Stimulated activated CD8-positive, alpha-beta memory T cell treated with anti-CD3 and anti-CD28 coated beads, Interleukin-15, amount 100 ng/mL, for 1 hour (primary cell): Measurements from ENCODE around the gene FSD1L.
"Not testable (repeated sequence)": the region's sequence is repeated elsewhere in the genome, so short reads cannot be mapped to it uniquely, and the experiment has no call there.

Source experiments
- DNase-seq: peaks from one replicate; pipeline ENCODE4 v3.0.0-alpha.2; 2020; ENCODE audit warnings: low read depth

The FSD1L gene

DNA sequence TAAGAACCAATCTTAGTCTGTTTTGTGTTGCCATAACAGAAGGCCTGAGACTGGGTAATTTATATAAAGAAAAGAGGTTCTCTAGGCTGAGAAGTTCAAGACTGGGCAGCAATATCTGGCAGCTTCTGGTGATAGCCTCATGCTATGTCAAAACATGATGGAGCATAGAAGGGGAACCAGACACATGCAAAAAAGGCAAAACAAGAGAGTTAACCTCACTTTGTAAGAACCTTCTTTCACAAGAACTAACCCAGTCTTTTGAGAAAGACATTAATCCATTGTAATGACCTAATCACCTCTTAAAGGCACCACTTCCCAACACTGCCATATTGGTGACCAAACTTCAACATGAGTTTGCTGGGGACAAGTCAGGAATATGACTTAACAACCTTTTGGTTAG is 37.3 kb downstream of the FSD1L start:
- DNase-seq: no peak

DNA sequence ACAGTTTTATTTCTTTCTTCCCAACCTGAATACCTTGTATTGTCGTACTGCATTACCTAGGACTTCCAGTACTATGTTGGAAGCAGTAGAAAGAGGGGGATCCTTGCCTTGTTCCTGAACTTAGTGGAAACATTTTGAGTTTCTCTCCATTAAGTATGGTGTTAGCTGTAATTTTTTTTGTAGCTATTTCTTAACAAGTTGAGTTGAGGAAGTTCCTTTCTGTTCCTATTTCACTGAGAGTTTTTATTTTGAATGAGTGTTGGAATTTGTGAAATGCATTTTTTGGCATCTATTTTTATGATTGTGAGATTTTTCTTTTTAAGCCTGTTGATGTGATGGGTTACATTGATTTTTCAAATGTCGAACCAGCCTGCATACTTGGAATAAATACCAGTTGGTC is 49.0 kb downstream of the FSD1L start:
- no peak for DNase-seq

DNA sequence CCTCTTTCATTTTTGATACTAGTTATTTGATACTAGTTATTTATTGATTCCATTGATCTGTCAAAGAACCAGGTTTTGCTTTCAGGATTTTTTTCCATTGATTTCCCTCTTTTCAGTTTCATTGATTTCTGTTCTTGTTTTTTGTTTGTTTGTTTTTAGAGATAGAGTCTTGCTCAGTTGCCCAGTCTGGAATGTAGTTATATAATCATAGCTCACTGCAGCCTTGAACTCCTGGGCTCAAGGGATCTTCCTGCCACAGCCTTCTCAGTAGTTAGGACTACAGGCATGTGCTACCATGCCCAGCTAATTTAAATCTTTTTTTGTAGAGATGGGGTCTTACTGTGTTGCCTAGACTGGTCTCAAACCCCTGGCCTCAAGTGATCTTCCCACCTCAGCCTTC is 49.9 kb downstream of the FSD1L start:
- DNase-seq: no peak

DNA sequence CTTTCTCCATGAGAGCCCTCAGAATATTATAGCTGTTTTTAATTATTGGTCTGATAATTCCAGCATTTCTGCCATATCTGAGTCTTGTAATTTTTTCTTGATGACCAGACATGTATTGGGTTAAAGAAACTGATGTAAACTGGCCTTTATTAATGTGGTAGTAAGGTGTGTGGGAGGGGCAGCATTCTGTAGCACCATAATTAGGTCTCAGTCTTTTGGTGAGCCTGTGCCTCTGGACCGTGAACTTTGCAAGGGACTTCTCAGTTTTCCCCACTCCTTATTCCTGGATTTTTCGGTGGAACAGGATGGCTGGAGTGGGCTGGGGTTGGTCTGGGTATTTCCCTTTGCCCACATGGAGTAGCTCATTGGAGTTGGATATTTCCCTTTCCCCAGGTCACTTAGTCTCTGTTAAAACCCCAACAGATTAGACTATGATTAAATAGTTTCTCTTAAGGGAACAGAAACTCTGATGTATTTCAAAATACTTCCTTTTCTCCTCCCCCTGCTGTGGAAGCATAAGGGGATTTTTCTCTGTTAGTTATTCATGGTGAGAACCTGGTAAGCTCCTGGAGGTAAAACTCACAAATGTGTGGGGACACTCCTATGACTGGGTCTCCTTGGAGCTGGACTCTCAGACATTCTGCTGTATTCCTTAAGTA is 52.4 kb downstream of the FSD1L start:
- no peak for DNase-seq

DNA sequence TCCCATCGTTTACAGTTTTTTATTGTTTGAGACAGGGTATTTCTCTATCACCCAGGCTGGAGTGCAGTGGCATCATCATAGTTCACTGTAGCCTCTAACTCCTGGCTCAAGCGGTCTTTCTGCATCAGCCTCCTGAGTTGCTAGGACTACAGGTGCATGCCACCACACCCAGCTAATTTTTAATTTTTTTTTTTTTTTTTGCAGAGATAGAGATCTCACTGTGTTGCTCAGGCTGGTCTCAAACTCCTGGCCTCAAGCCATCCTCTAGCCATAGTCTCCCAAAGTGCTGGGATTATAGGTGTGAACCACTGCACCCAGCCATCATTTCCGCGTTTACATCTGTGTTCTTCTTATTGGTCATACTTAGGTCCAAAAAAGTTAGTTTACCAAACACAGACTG is 53.6 kb downstream of the FSD1L start:
- DNase-seq: no peak

DNA sequence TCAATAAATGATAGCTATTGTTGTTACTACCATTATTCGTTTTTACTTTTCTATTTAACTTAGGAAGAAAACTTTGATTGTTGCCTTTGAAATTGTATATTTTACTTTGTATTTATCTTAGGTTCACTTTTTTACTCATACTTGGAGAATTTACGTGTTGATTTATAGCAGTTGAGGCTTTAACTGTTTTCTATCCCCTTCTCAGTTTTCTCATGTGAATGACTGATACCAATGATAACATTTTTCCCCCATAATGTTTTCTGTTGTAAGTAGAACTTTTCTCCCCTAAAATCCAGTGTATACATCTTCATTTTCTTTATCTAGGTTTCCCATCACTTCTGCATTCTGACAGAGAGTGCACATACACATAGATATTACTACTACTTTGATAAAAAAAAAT is 54.4 kb downstream of the FSD1L start:
- no peak for DNase-seq

DNA sequence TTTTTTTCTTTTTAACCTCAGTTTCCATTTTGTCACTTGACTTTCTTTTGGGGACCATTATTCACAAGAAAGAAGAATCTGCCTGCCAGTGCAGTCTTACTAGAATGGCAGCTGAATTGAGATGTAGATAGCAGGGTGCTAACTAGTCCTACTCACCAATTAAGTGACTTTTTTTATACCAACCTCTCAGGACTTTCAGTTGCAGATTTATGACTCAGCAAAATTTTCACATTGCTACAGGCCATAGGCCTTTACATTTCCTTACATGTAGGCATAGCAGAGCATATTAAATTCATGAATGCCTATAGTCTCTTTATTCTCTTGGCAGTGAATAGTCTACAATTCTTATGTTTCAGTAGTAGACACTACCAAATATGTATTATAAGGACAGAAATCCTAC is 56.0 kb downstream of the FSD1L start:
- no peak for DNase-seq

DNA sequence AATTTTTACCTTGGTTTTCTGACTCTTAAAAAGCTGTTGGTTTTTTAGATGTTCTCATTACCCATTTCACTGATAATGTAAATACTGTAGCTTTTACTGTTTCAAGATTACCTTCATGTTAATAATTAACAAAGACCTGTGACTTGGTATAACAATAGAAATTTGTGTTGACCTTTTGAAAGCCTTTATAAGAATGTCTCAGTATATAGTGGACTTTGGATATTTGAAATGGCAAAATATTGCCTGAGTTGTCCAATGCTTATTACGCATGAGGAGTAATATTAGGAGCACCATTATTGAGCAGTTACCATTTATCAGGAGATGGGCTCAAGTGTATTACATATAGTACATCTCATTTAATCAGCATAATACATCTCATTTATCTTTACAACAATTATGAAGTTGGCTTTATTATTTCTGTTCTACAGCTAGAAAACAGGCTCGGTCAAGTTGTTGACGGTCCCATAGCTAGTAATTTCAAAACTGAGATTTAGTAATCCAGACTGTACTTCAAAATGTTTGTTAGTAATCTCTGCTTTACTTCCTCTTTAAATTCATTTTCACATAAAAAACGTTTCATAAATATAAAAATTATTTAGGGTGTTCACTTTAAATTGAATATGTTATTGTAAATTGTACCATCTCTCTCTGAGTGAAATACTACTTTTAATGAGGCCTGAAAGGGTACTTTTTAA is 59.4 kb downstream of the FSD1L start:
- DNase-seq: no peak

DNA sequence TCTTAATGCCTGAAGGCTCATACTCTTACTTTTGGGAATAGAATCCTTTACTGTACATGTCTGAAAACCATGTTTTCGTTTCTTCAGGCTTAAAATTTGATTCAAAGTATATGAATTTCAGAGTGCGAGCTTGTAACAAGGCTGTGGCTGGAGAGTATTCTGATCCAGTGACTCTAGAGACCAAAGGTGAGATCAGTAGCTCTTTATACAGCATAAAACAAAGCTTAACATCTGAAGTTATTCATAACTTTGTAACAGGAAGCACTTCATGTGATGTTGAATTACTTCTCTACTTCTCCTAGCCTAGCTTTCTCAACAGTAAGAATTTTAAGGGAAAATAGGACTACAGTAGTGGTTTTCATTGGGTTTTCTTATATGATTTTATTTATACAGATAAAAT is 60.7 kb downstream of the FSD1L start:
- DNase-seq: no peak

DNA sequence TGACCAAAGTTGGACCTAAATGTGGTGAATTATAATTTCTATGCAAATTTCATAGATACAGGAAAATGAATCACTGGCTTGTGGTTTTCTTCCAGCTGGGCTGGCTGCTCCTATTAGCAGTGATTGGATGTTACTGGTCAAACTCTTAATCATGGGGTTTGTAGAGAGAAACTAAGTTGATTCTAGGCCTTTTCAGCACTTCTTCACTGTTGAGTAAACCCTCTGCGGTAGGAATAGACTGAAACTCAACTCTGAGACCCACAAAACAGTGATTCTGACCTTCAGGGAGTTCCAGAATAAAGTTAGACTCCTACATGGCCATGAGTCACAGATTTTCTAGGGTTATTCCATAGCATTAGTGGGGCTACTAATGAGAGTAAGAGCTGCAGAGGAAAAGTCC is 62.2 kb downstream of the FSD1L start:
- DNase-seq: no peak

DNA sequence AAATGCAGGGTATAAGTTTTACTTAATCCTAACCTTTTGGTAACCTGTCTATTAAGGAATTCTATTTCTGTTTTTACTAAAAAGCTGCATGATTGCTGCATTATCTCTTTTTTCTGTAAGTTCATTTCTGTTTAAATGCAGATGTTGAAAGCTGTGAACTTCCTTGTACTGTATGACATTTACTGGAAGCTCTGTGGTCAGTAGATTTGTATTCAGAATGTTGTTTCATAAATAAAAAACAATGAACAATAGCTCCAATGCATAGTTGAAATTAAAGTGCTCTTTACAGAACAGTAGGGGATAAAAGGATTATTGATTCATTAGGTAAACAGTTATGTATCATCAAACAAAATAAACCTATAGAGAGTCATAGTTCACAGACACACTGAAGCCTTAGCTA is 63.6 kb downstream of the FSD1L start:
- no peak for DNase-seq

DNA sequence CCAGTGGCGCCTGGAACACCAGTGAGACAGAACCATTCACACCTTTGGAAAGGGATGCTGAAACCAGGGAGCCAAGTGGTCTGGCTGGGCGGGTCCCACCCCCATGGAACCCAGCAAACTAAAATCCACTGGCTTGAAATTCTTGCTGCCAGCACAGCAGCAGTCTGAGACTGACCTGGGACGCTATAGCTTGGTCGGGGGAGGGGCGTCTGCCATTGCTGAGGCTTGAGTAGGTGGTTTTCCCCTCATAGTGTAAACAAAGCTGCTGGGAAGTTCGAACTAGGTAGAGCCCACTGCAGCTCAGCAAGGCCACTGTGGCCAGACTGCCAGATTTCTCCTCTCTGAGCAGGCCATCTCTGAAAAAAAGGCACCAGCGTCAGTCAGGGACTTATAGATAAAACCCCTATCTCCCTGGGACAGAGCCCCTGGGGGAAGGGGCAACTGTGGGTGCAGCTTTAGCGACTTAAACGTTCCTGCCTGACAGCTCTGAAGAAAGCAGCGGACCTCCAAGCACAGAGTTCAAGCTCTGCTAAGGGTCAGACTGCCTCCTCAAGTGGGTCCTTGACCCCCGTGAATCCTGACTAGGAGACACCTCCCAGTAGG is 68.1 kb downstream of the FSD1L start:
- DNase-seq: no peak

DNA sequence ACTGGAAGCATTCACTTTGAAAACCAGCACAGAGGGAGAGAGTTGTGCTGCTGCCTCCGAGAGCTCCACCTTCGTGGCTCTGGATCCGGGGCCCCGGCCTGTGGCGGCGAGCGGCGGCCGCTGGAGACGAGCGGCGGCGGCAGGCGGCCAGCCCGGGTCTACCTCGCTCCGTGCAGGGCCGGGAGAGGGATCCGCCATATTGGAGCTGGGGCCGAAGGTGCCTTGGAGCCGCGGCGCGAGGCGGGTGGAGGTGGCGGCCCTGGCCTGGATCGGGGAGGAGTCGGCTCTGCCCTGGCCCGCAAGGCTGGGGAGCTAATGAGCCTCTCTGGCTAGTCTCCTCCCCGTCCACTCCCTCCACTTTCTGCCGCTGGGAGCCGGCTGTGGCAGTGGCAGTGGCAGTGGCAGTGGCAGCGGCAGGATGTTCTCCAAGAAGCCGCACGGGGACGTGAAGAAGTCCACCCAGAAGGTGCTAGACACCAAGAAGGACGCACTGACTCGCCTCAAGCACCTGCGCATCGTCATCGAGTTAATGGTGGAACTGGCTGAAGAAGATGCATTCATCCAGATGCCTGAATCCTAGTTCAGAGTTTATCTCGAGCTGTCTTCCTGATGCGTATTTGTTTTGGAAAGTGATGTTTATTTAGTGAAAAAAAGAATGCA is 72.0 kb downstream of the FSD1L start:
- DNase-seq: not testable (repeated sequence)

DNA sequence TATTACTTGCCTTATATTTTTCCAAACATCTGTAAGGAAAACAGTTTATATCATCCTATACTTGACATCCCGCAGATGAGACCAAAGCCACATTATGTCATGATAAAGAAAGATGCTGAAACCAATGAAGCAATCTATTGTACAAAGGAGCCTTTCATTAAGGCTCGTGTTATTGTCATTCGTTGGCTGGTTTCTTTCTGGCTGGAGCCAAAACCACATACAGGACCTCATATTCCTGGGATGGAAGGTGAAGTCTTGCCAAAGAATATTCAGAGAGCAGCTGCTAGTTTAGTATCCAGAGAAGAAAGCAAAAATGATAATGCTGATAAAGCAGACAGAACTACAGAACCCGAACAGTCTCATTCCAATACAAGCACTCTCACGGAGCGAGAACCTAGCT is 73.2 kb downstream of the FSD1L start:
- DNase-seq: not testable (repeated sequence)

DNA sequence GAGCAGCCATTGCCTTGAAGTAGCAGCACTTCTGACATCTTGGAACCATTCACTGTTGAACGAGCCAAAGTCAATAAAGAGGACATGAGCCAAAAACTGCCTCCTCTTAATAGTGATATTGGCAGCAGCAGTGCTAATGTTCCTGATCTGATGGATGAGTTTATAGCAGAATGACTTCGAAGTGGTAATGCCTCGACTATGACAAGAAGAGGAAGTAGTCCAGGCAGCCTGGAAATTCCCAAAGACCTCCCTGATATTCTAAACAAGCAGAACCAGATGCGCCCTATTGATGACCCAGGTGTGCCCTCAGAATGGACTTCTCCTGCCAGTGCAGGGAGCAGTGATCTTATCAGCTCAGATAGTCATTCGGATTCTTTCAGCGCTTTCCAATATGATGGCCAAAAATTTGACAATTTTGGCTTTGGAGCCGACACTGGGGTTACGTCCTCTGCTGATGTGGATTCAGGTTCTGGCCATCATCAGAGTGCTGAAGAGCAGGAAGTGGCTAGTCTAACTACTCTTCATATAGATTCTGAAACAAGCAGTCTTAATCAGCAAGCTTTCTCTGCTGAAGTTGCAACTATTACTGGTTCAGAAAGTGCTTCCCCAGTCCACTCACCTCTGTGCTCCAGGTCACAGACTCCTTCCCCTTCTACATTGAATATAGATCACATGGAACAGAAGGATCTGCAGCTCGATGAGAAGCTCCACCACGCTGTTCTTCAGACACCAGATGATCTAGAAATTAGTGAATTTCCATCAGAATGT is 75.0 kb downstream of the FSD1L start:
- not testable (repeated sequence) for DNase-seq

DNA sequence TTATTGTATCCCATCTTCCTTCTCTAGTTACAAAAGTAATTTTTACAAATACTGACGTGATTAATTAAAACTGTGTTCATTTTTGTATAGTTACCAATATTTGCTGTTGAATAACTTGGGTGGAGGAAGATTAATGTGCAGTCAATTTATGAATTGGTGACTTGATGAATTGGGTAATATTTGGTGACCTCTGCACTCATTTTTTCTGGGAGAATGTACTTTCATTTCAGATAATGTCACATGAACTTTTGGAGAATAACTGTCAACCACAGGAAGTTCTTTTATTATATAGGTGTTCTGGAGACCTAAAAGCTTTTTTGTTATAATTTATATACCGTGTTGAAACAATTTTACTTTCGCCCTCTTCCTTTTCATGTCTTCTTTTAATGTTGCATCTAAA is 83.7 kb downstream of the FSD1L start:
- no peak for DNase-seq

DNA sequence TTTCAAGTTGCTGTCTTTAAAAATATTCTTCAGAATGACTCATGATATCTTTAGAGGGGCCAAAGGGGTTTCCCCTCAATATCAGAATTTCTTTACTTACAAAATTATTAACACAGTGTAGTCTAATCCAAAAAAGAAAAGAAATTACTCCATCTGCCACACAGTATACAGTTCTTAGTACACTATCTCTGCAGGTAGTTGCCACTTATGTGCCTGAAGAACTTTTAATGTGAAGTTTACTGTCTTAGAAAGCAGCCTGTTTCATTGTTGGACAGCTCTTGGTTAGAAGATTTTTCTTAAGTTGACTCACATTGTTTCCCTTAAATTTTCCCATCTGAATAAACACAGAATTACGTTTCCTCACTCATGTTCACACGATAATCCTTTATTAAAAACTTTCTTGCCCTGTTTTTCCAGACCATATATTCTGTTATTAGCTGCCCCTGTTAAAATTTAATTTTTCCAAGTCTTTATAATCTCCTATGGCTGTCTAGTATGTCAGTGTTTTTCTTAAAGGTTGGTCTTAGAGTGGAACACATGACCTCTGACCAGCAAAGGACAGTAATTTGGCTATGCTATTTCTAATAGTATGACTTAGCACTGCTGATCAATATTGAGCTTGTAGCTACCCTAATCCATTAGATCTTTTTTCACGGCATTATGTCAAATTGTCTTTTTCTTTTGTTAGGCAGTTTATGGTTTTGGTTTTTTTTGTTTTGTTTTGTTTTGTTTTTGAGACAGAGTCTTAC is 88.3 kb downstream of the FSD1L start:
- no peak for DNase-seq

DNA sequence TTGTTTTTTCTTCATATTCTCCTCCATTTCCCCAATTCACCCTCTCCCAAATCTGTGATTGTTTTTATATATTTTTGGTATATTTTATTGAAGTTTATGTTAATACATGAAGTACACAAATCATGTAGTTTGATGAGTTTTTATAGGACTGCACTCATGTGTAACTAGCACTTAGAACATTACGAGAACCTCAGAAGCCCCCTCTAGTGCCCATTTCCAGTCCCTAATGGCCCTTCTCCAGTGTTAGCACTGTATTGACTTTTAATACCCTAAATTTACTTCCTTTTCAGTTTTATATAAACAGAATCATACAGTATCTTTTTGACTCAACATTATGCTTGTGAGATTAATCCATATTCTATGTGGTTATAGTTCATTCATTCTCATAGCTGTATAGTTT is 91.6 kb downstream of the FSD1L start:
- DNase-seq: no peak

DNA sequence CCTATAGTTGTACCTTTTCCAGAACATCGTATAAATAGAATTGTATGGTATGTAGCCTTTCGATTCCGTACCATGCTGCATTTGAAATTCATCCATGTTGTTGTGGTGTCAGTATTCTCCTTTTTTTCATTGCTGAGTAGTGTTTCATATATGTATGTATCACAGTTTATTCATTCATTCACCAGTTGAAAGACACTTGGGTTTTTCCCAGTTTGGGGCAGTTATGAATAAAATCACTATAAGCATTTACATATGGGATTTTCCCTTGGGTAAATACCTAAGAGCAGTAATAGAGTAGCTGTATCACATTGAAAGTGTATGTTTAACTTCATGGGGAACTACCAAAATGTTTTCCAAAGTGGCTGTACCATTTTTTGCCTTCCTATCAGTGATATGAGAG is 94.0 kb downstream of the FSD1L start:
- DNase-seq: no peak

DNA sequence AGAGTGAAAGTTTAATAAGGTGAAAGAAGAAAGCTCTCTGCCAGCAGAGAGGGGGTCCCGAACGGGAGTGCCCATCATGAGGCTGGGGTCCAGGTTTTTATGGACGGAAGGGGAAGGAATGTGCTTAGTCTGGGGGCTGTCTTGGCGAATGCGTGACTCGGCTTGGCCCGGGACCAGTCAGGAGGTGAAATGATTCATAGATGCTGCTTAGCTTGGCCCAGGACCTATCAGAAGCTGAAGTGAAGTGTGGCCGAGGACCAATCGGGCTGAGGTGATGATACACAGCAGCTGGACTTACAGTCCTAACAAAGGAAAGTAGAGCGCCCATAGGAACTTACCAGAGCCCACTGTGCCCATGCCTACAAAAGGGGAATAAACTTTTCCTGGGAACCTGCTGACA is 106.2 kb downstream of the FSD1L start:
- DNase-seq: no peak

DNA sequence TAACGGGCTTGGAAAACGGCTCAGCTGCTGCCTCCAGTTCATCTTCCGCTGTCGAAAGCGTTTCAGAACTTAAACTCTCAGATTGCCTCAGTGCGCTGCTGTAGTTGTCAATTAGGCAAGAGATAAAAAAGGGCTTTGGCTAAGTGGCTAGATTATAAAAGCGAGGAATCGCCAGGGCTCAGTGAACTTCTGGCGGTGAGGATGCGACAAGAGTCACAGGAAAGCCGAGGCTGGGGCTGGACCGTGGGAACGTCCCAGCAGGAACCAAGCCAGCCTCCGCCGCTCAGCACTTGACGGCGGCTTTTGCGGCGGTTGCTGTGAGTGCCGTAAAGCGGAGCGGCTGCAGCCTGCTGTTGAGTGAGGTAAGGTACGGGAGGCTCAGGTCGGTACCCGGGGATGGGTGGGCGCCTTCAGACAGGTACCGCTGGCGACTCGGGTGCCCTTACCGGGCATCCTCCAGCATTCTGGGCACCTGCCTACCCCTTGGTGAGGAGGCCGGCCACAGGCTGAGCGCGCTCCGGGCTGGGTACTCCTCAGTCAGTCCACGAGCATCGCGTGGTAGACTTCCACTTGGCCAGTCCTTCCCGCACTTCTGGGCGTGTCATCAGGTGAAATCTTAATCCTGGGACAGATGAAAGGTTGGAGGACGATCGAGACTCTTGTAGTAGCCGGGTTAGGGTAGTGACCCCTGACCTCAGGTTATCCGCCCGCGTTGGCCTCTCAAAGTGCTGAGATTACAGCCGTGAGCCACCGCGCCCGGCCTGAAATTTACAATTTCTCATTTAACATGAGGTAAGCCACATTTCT is 110.2 kb downstream of the FSD1L start, which contains the start of gene FKTN:
FKTN (plus strand) TSS at position 328 of the 807 bp plus-strand sequence. CDS start 16,902 bp downstream, outside the sequence.
- peak; percentile 63 for DNase-seq
